HPDE6-E6E7 (cell line): ENCODE data around the gene UST.
A peak's percentile ranks its signal among the peaks of the same experiment; 100 is the strongest.
"Not testable (repeated sequence)": the region's sequence is repeated elsewhere in the genome, so short reads cannot be mapped to it uniquely, and the experiment has no call there.

ENCODE experiments used
- DNase-seq: peaks from one replicate; pipeline ENCODE4 v3.0.0; 2011; ENCODE audit warnings: missing footprints; ENCODE audit errors: extremely low spot score

The UST gene

DNA sequence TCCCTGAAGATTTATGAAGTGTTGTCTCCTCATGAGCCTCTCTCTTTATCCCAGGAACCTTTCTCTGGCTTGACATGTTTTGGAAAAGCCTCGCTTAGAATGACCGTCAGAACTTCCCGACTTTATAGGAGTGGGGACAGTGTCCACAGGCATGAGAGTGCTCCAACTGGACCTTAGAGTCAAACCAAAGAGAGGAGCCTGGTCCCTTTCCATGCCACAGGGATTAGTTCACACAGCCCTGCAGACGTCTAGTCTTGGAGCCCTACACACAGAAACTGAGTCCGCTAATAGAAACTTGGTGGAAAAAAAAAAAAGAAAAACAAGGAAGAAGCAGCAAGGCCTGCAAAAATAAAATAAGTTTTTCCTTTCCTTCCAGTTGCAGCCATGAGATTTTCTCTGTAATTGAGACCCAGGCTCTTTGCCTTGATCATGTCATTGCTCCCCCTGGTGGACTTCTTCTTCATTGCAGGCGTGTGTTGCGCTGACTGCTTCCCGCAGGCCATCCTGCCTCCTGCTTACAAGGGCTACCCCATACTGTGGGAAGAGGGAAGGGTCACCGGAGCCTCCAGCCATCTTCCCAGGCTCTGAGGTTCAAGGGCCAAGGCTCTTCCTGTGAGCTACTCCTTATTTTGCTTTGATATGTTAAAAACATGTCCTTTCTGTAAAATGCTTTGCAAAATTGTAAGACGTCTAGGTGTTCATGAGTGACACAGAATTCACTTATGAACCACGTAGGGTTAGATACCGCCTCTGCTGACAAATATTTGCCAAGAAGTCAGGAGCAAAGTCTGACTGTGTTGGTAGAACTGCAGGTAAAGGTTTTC lies 201.0 kb downstream of the UST start:
- peak; percentile 80 for DNase-seq

DNA sequence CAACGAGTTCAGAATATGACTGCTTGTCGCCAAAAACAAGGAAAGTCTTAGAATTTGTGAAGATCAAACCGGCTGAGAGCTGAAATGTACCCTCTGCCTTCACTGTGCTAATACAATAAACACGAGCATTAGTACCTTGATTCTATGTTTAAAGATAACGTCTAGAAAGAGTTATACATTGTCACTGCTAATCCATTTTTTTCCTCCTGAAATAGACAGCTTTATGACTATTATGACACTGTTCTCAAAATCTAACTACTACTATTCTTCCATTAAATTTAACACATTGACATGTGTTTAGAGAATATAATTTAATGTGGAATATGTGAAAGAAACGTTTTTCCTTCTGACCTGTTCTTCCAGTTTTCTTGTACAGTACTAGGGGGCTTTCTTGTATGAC lies 204.8 kb downstream of the UST start:
- DNase-seq: no peak

DNA sequence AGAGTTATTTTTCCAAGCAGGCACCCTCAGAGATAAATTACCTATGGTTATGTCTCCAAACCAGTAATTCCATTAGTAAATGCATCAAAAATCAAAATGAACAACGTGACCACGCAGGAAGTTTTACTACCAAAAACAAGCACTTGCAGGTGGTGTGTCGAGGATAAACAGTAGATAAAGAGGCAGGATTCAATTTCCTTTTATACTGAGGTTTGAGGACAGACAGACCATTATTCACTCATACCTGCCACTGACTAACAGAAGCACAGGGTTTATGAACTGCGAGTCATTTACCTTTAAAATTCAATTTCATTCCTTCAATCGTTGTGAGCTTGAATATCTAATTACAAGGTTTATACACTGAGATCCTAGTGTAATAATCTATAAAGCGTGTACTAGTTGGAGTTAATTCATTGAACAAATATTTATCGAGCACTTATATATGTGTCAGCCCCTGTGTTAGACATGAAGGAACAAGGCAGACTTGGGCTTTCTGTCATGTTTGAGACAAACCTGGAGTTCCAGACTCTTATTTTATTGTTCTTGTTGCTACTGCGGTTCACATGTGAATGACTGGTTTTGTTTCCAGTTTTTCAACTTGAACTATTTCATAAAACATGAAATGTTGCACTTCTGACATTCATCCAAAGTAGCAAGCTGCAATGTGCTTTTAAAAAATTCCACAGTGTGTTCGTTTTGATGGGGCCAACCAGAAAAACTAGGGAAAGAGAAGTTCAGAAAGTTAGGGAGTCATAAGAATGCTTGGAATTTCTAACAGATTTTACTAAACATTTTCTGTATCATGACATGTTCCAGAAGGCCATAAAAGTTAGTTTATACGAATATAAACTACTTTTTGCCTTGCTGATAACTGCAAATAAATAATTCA lies 205.6 kb downstream of the UST start:
- DNase-seq: no peak

DNA sequence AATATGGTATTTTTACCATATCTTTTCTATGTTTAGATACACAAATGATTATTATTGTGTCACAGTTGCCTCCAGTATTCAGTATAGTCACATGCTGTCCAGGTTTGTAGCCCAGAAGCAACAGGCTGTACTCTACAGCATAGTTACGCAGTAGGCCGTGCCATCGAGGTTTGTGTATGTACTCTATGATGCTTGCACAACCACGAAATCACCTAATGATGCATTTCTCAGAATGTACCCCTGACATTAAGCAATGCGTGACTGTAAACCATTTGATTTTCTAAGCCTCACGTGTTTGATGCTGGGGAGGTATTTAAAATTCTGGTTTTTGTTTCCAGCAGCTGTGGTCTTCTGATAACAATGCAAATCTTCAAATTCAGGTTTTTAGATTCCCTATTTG lies 207.6 kb downstream of the UST start:
- DNase-seq: no peak

DNA sequence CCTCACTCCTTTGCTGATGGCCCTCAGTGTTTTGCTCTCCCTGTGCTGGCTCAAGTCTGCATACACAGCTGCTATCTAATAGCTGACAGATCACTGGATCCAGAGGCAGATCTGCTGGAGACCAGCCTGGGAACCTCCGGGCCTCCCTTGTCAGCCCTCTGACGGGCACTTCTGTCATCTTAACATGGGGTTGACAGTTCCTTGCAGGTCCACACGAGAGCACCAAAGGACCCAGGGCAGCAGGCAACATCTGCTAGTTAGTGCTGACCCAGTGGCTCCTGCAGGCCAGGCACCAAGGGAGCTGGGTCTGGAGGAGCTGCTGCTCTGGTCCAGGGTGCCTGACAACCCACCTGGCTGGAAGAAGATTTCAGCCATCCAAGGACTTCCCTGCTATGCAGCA lies 208.1 kb downstream of the UST start:
- DNase-seq: no peak

DNA sequence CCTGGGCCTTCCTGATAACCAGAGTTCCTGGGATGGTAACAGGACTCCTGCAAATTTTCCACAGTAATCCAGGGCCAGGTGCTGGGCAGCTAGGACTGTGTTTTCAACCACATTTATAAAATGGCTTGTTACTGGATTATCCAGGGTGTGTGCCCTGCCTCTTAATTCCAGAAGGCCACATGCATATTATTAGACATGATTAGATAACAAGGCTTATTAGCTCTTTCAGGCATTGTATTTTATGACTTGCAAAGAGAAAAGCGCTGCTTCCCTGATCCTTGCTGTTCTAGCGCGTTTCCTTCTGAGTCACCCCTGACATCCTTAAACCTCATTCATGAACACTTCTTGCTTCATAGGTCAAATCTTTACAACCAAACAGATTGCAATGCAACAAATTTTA lies 208.6 kb downstream of the UST start:
- DNase-seq: no peak

DNA sequence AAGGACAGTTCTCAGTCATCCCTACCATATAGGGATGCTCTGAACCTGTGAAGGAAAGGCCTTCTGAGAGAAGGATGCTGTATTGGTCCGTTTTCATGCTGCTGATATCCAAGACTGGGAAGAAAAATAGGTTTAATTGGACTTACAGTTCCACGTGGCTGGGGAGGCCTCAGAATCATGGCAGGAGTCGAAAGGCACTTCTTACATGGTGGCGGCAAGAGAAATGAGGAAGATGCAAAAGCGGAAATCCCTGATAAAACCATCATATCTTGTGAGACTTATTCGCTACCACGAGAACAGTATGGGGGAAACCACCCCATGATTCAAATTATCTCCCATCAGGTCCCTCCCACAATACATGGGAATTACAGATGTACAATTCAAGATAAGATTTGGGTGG lies 209.3 kb downstream of the UST start:
- not testable (repeated sequence) for DNase-seq

DNA sequence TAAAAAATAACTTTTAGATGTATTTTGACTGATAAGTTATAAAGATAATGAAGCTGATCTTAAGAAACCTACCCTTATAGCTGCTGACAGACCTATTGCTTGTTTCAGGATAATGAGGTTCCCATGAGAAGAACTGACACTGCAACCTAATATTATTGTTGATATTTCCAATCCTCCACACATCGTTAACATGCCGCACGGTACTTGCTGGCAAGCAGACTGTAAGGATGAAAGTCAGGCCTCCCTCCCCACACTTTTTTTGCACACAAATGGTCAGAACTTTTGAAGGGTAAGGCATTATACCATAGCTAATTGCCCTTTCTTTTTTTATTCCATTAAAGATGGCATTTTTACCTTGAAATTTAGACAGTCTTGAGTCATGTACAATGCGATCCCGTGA lies 210.9 kb downstream of the UST start:
- DNase-seq: no peak

DNA sequence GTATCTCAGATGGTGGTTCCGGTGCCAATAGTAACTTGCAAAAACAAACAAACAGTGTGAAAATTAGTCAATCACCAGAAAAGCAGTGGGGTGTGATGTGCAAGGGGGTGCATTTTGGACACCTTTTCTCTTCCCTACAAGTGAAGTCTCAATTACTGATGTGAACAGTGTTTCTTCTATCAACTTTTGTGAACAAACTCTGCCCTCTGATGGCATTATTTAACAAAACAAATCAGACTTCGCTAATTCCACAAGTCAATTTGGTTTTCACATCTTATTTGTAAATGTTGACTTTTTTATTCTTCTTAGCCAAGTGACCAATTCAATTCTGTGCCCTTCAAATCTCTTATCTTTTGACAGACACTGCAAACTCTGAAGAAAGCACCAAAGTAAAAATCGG lies 212.2 kb downstream of the UST start:
- DNase-seq: no peak

DNA sequence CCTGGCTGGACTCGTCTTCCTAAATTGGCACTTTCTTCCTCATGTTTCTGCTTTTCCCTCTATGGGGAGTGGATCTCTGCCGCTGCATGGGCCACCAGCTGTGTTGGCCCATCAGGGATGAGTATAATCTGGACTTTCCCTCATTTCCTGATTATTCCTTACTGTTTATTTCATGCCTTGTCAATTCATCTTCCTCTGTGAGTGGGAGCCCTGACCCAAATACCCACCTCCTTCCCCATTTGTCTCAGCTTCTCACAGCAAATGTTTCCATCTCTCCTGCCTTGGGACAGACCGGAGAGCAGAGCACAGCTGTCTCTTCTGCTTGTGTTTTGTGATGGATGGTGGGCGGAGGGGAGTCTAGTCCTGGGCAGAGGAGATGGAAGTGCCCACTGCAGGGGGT lies 212.7 kb downstream of the UST start:
- DNase-seq: no peak

DNA sequence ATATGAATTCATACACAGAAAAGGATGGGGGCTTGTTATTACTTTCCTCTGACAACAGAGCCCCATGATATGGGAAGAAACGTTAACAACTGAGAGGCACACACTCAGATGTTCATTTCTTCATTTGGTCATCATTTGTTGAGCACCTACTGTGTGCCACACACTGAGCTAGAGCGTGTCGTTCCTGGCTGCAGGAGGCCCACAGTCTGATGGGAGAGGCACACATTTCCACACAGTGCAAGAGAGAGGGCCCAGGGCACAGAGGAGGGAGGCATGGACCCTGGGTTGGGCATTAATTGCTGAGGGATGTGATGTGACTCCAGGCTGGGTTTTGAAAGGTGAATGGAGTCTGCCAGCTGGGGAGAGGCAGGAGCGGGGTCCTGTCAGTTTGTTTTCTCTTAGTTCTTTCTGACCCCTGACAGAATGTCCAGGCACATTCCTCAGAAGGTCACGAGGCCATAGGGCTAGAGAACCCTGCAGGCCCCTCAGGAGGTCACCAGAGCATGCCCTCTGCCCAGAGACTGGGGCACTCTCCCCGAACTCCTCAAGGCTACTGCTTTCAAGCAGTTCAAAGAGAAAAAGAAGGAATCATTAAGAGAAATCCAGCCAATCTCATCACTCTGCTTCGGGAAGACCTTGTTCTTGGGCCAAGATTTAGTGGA lies 216.2 kb downstream of the UST start:
- no peak for DNase-seq

DNA sequence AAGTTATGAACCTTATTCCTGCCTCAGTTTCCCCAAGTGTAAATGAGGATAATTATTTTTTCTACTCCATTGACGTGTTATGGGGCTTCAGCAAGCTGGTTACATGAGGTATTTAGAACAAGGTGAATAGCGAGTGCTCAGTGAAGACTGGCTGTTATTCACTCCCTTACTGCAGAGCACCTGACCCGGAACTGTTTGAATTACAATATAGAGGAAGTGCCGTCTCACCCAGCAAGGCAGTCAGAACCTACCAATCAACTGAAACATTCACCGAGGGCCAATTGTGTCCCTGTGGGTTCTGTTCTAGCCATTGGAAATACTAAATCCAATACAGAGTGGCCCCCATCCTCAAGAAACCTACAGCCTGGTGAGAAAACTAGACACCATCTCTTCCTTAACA lies 216.9 kb downstream of the UST start:
- no peak for DNase-seq

DNA sequence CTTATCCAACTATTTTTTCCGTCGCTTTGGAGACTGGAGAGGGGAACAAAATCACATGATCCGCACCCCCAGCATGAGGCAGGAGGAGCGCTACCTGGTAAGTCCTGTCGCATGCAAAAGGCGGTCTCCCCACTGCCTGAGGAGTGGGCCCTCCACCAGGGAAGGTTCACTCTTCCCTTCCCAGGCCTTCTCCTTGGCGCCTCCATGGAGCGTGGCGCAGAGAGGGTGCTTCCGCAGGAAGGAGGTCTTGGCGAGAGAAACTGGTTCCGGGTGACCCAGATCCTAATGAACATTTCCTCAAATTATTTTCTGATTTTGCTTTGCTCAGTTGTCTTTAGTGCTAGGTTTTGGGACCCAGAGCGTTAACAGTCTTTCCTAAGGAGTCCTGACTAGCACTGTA lies 217.6 kb downstream of the UST start:
- DNase-seq: no peak

DNA sequence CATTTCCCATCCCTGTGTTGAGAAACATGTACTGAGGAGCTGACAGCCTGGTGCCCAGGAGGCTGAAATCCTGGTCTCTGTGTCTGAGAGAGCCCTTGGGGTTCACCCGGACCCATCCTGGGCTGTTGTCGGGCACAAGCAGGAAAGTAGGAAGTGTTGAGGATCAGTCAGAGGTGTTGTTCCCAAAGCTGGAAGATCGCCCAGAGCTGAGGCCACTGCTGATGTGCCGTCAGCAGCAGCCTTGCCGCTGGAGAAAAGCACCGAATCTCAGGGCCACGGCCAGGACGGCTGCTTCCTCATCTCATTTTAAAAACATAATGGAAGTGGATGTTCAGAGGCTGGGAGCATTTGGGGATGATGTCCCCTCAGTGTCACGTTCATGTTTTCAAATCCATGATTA lies 218.5 kb downstream of the UST start:
- no peak for DNase-seq

DNA sequence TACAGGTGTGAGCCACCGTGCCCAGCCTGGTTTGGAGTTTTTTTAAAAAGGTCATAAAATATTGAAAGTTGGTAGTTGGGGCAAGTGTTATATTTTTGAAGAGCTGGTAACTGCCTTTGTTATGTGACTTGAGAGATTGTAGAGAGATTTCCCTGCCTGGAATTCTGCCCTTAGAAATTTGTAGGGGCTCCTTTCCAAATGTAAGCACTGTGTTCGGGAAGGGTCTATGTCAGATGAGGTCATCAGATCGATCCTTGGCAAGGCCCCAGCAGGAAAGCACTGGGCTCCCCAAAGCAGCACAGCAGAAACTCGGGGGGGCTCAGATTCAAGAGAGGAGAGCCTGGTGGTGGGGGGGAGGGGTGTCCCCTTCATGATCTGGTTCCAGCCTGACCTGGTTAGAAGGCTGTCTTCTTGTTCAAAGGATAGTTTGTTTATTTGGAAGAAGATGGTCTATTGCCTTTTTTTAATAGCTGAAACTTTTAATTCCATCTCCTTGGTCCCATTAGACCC lies 220.2 kb downstream of the UST start:
- no peak for DNase-seq

DNA sequence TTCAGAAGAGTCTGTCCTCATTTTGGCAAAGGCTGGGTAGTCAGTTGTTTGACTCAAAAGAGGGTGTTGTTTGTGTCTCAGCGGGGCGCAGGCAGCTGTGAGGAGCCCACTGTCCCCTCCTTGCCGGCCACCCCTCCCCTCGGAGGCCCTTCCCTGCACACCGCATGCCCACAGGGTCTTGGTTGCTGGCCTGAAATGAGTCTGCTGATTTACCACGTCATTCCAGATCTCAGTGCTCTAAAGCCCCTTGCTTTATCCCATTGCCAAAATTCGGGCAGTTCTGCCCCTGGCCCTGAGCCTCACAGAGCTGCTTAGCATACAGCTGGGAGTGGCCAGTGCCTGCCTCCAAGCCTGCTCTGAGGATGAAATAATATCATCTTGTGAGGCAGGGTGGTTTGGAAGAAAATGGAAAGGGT lies 220.7 kb downstream of the UST start:
- DNase-seq: no peak

DNA sequence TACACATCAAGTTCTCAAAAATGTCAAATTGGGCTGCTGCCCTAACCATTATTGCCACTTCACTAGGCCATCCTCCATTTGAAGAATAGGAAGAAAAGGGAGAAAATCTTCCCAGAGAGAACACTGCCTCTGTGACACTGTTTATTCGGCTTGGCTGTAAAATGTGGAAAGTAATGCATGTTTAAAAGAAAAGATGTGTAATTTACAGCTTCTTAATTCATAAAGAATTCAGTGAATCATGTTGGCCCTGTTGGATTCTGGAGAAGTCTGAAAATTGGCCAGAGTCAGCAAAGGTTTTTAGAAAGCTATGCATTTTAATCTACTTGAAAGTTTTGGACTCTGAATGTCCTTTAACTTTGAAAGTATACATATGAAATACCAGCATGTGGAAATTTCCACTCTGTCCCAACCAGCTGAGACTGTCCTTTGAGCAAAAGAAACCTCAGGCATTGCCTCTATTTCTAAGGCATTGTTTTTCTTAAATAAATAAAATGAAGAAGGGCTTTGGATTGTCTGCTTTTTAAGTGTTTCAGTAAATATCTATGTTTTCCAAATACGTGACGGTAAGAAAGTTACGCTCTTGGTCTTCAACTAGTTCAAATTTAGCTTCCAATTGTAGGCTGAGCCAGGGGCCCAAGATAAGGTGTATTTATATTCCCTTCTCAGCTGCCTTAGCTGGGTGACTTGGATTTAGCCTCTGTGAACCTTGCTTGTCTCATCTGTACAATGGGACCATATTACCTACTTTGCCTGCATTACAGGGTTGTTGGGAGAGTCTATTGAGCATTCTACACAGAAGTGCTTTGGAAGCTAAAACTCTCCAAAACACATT lies 222.2 kb downstream of the UST start:
- DNase-seq: no peak

DNA sequence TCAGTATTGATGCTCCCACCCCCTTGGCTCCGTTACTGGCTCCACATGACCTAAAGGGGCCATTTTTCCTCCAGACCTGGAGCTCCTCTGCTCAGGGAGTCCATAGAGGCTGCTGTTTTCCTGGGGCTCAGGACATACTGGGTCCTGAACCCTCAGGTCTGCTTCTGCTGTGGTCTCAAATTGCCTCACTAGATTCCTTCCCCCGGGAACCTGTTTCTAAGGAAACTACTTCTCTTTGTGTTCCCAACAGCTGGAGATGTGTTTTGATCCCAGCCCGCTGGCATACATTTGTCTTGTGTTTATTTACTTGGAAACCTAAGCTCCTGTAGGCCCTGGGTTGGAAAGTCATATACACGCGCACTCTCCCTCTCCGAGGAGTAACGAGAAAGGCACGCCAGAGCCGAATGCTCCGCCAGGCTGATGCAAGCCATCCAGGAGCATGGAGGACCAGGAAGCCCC lies 222.8 kb downstream of the UST start:
- no peak for DNase-seq

DNA sequence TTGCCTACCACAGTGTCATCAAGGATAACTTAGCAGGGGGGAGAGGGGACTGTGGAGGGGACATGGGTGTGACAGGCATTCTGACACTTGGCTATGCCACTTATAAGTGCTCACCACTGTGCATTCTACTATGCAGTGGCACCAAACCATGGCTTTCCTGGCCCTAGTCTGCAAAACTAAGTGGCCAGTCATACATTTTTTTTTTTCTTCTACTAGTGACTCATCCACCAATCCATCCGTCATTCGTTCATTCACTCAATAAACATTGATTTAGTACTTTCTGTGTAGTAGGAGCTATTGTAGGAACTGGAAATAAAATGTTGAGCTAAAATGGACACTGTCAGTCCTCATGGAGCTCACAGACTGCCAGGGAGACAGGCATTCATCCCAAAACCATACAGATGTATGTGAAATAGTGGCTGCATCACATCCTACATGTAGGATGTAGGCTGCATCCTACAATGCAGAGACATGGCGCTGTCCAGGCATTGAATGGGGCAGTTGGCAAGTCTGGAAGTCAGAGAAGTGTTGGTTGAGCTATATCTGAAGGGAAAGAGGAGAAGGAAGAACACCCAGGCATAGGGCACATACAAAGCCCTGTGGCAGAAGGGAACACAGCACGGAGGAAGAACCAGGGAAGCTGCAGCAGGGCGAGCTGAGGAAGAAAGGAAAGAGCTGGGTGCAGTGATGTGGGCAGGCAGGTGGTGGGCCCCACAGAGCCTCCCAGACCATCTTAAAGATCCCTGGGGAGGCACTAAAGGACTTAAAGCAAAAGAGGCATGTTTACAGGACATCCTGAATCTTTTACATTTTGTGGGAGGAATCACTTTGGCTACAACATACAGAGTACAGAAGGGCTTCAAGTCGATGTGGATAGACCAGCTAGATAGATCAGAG lies 224.4 kb downstream of the UST start:
- DNase-seq: no peak

DNA sequence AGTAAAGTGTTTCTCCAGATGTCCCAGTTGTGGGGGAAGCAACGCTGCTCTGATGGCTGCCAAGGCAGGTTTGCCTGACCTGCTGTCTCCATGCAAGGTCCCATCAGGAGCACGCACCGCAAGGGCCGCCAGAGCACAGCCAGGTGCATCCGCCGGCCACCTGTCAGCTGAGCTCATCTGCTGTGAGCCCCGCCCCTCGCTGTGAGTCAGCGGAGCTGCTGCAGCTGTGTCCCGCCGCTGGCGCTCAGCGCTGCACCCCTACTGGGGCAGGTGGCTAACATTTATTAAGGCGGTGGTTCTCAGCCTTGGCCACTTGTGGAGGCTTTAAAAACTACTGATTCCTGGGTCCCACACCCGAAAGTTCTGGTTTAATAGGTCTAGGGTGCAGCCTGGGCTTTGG lies 225.7 kb downstream of the UST start:
- peak; percentile 92 for DNase-seq
